ENCODE data around the gene HRG. TPM values are rescaled to one million over a fixed set of nuclear protein-coding genes. Genes with fewer than 3 reads are reported as not detected.

The HRG gene
- total and polyA plus RNA-seq, 2 donors (not counting 3 experiments of a cell fraction or from before 2014, with no cell fraction given), result not detected

- no peak overlapping the region for H3K4me2 ChIP-seq (ENCODE audit: insufficient read depth, low read length)
- POLR2A ChIA-PET, result no interaction called here
- no peaks in the 10 kb centered on the region for H4K20me1 ChIP-seq (replicated peaks; ENCODE audit: control insufficient read depth, extremely low read depth, insufficient read depth, low read length)
- H3K36me3 ChIP-seq (ENCODE audit: control insufficient read depth in 2 of 2, extremely low read depth in 1 of 2, insufficient read depth in 2 of 2, low read length in 2 of 2), result no peaks in the 10 kb centered on the region
- DNase-seq (ENCODE audit: low read depth, low spot score) (no peak), FAIRE-seq (no peak)
- H3K9me3 ChIP-seq (replicated peaks; ENCODE audit: control insufficient read depth, insufficient read depth, low read length), result no peaks in the 10 kb centered on the region
- no peak overlapping the region for H3K9ac ChIP-seq (replicated peaks; ENCODE audit: extremely low read depth, insufficient read depth, low read length)
- H3K9me1 ChIP-seq (replicated peaks; ENCODE audit: control insufficient read depth, extremely low read depth, insufficient read depth, low read length), result no peaks in the 10 kb centered on the region
- H2AFZ ChIP-seq (ENCODE audit: low read depth, low read length), result no peak overlapping the region
- no peak overlapping the region for H3K4me3 ChIP-seq (replicated peaks in 1 of 3; ENCODE audit: insufficient read depth in 1 of 3, low read depth in 1 of 3, low read length in 3 of 3)
- CTCF ChIA-PET, result interaction anchor here (0.5 kb wide), 1 partner anchor 19 kb away, joined by 3 read pairs; no protein-coding TSS in a partner anchor
- no peak overlapping the region for H3K27ac ChIP-seq (ENCODE audit: insufficient read depth, low read depth, low read length)
- peaks cover 0 to 3% of the 10 kb centered on the region in 2 experiments for H3K27me3 ChIP-seq (ENCODE audit: control insufficient read depth in 2 of 2, insufficient read depth in 2 of 2, low read length in 2 of 2)
- no TSS peak for BruUV-seq (replicated peaks)
- intact Hi-C loops (cut with micrococcal nuclease) (no loop called here), dilution Hi-C loops (cut with MboI; ENCODE audit: extremely low pct_ligation_motif_present, low sequenced_read_pairs) (no loop called here)
- no peak for TF ChIP-seq JUN (IDR thresholded peaks at IDR 0.05; ENCODE audit: borderline replicate concordance, insufficient read depth, insufficient read length, low read depth)
- TF ChIP-seq POLR2AphosphoS5 (IDR thresholded peaks at IDR 0.05; ENCODE audit: insufficient read depth, low read depth, low read length), result no peak
- no peaks in the 10 kb centered on the region for H3K79me2 ChIP-seq (ENCODE audit: control insufficient read depth, insufficient read depth, low read length)
- H3K4me1 ChIP-seq (ENCODE audit: control insufficient read depth, extremely low read depth, insufficient read depth, low read length), result no peaks in the 10 kb centered on the region
Measured at GRCh38 chr3:186643493-186643892, 22.3 kb upstream of the HRG start.

- intact Hi-C loops (cut with micrococcal nuclease) (no loop called here), dilution Hi-C loops (cut with MboI; ENCODE audit: extremely low pct_ligation_motif_present, low sequenced_read_pairs) (no loop called here)
- no peak overlapping the region for H3K4me3 ChIP-seq (replicated peaks in 1 of 3; ENCODE audit: insufficient read depth in 1 of 3, low read depth in 1 of 3, low read length in 3 of 3)
- no peak overlapping the region for H3K27ac ChIP-seq (ENCODE audit: insufficient read depth, low read depth, low read length)
- no peaks in the 10 kb centered on the region for H3K4me1 ChIP-seq (ENCODE audit: control insufficient read depth, extremely low read depth, insufficient read depth, low read length)
- ChIA-PET POLR2A (no interaction called here), CTCF (no interaction called here)
- no peaks in the 10 kb centered on the region for H3K9me1 ChIP-seq (replicated peaks; ENCODE audit: control insufficient read depth, extremely low read depth, insufficient read depth, low read length)
- DNase-seq (ENCODE audit: low read depth, low spot score) (no peak), FAIRE-seq (no peak)
- no TSS peak for BruUV-seq (replicated peaks)
- no peaks in the 10 kb centered on the region for H3K36me3 ChIP-seq (ENCODE audit: control insufficient read depth in 2 of 2, extremely low read depth in 1 of 2, insufficient read depth in 2 of 2, low read length in 2 of 2)
- H3K4me2 ChIP-seq (ENCODE audit: insufficient read depth, low read length), result no peak overlapping the region
- TF ChIP-seq POLR2AphosphoS5 (IDR thresholded peaks at IDR 0.05; ENCODE audit: insufficient read depth, low read depth, low read length) (no peak), POLR2A (IDR thresholded peaks at IDR 0.05; ENCODE audit: low read depth, low read length) (no peak), EZH2 (IDR thresholded peaks at IDR 0.05; ENCODE audit: borderline replicate concordance, low read depth, low read length, severe bottlenecking) (no peak), JUN (IDR thresholded peaks at IDR 0.05; ENCODE audit: borderline replicate concordance, insufficient read depth, insufficient read length, low read depth) (no peak), GATA2 (IDR thresholded peaks at IDR 0.05; ENCODE audit: insufficient read depth, insufficient read length, low read depth, low read length) (no peak), MYC (IDR thresholded peaks at IDR 0.05; ENCODE audit: low read depth, low read length) (no peak), FOS (IDR thresholded peaks at IDR 0.05; ENCODE audit: borderline replicate concordance, insufficient read depth, low read length) (no peak), CTCF (IDR thresholded peaks at IDR 0.05; ENCODE audit: extremely low read depth in 1 of 2, insufficient read depth in 1 of 2, low read depth in 1 of 2, low read length in 2 of 2) (no peak)
- TF ChIP-seq, protein P1, sequence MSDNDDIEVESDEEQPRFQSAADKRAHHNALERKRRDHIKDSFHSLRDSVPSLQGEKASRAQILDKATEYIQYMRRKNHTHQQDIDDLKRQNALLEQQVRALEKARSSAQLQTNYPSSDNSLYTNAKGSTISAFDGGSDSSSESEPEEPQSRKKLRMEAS (IDR thresholded peaks at IDR 0.05; ENCODE audit: insufficient read depth, insufficient read length), result no peak
- H3K79me2 ChIP-seq (ENCODE audit: control insufficient read depth, insufficient read depth, low read length), result no peaks in the 10 kb centered on the region
- H2AFZ ChIP-seq (ENCODE audit: low read depth, low read length), result no peak overlapping the region
- peaks cover 0 to 3% of the 10 kb centered on the region in 2 experiments for H3K27me3 ChIP-seq (ENCODE audit: control insufficient read depth in 2 of 2, insufficient read depth in 2 of 2, low read length in 2 of 2)
- no peaks in the 10 kb centered on the region for H3K9me3 ChIP-seq (replicated peaks; ENCODE audit: control insufficient read depth, insufficient read depth, low read length)
- no peaks in the 10 kb centered on the region for H4K20me1 ChIP-seq (replicated peaks; ENCODE audit: control insufficient read depth, extremely low read depth, insufficient read depth, low read length)
- no peak overlapping the region for H3K9ac ChIP-seq (replicated peaks; ENCODE audit: extremely low read depth, insufficient read depth, low read length)
Measured at GRCh38 chr3:186644683-186645082, 21.1 kb upstream of the HRG start.

Data from endothelial cell of umbilical vein (primary cell).